Smooth muscle cell (in vitro differentiated cells): ENCODE results near the gene COQ8A. TPM values are rescaled to one million over a fixed set of nuclear protein-coding genes. Genes with fewer than 3 reads are reported as not detected.

ENCODE experiments used
- DNase-seq: peaks from one replicate; lab custom pipeline; 2025; ENCODE audit not compliant: unreplicated experiment; lab: John Stamatoyannopoulos, UW
- H2AFZ ChIP-seq: fragments of 200-600 bp; sonication (generic); 2 replicates; pipeline ENCODE4 v1.6.0; 2016; ENCODE audit warnings: antibody characterized with exemption, low read depth, mild to moderate bottlenecking
- H3F3A ChIP-seq: fragments of 200-600 bp; sonication (generic); 2 replicates; pipeline ENCODE4 v1.6.0; 2017; ENCODE audit warnings: antibody characterized with exemption, low read depth
- H3K27ac ChIP-seq: fragments of 200-600 bp; sonication (generic); 2 replicates; pipeline ENCODE4 v1.5.1; 2016; ENCODE audit warnings: low read depth, mild to moderate bottlenecking
- H3K27me3 ChIP-seq: fragments of 200-600 bp; sonication (generic); 2 replicates; pipeline ENCODE4 v1.6.1; 2016; ENCODE audit warnings: low read depth, mild to moderate bottlenecking
- H3K36me3 ChIP-seq: fragments of 200-600 bp; sonication (generic); 2 replicates; pipeline ENCODE4 v1.5.1; 2016; ENCODE audit warnings: low read depth
- H3K4me1 ChIP-seq: fragments of 200-600 bp; sonication (generic); 2 replicates; pipeline ENCODE4 v1.5.1; 2016; ENCODE audit warnings: low read depth
- H3K4me2 ChIP-seq: fragments of 200-600 bp; sonication (generic); 2 replicates; pipeline ENCODE4 v1.6.0; 2016; ENCODE audit warnings: mild to moderate bottlenecking
- H3K4me3 ChIP-seq: fragments of 200-600 bp; sonication (generic); 2 replicates; pipeline ENCODE4 v1.5.1; 2016; ENCODE audit warnings: mild to moderate bottlenecking
- H3K79me2 ChIP-seq: fragments of 200-600 bp; sonication (generic); 2 replicates; pipeline ENCODE4 v1.6.0; 2016; ENCODE audit warnings: low read depth, mild to moderate bottlenecking
- H3K9ac ChIP-seq: fragments of 200-600 bp; sonication (generic); 2 replicates; pipeline ENCODE4 v1.6.0; 2016; ENCODE audit warnings: low read depth
- H3K9me3 ChIP-seq: fragments of 200-600 bp; sonication (generic); replicated peaks from 2 replicates; pipeline ENCODE4 v1.5.1; 2016; ENCODE audit warnings: low read depth
- H4K20me1 ChIP-seq: fragments of 200-600 bp; sonication (generic); 2 replicates; pipeline ENCODE4 v1.6.0; 2016; ENCODE audit warnings: low read depth
- WGBS: methylation state at CpG from one replicate; pipeline ENCODE4 v1.1.7; 2016; ENCODE audit warnings: low lambda C conversion rate; 5-methylcytosine and 5-hydroxymethylcytosine counted together
- polyA plus RNA-seq: library from polyadenylated mRNA; unstranded; fragments of >200 nt; fragmentation: Nextera tagmentation; extraction: Ambion mirVana; gene quantifications from 2 replicates; pipeline ENCODE4 v1.2.1, GENCODE V29; 2016
- total RNA-seq: library from RNA; depleted of rRNA; stranded (reverse); fragments of >200 nt; gene quantifications from 2 replicates; pipeline ENCODE4 v1.2.3, GENCODE V29; 2014
- TF ChIP-seq, protein P1 (sequence below): fragments of 200-600 bp; sonication (generic); IDR thresholded peaks from 2 replicates; pipeline ENCODE4 v1.5.1; 2017; ENCODE audit warnings: borderline replicate concordance, mild to moderate bottlenecking, antibody characterized with exemption; ENCODE audit not compliant: insufficient read depth, poor library complexity, severe bottlenecking

The COQ8A gene
- total and polyA plus RNA-seq, 2 experiments from 2014 or later = 3.1 to 3.4 TPM

- no peaks in the 10 kb centered on the region for H4K20me1 ChIP-seq
Observed at GRCh38 chr1:226967665-226968064, 27.6 kb downstream of the COQ8A start.

DNA sequence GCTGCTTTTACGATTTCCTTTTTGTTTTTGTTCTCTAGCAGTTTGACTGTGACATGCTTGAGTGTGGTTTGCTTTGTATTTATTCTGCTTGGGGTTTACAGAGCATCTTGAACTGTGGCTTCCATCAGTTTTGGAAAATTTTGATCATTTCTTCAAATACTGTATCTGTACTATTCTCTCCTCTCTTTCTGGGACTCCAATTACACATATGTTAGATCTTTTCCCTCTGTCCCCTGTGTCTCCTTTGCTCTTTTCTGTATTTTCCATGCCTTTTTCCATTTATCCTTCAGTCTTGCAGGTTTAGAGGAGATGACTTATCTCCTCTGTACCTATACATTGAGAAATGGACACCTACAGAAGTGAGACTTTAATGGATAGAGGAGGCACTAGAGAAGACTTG lies 31.7 kb downstream of the COQ8A start:
- H2AFZ ChIP-seq = no peak overlapping the region
- H3K4me1 ChIP-seq = peaks cover 23% of the 10 kb centered on the region
- 96% methylated on average over 1 of the region's 1 CpG for WGBS
- no peaks in the 10 kb centered on the region for H3K79me2 ChIP-seq
- H3K36me3 ChIP-seq = no peaks in the 10 kb centered on the region
- no peaks in the 10 kb centered on the region for H3K9me3 ChIP-seq
- H3K27me3 ChIP-seq = no peaks in the 10 kb centered on the region
- no peak overlapping the region for H3K4me3 ChIP-seq
- H3K4me2 ChIP-seq = no peak overlapping the region
- H3K27ac ChIP-seq = no peak overlapping the region
- no peaks in the 10 kb centered on the region for H3F3A ChIP-seq
- TF ChIP-seq, protein P1, sequence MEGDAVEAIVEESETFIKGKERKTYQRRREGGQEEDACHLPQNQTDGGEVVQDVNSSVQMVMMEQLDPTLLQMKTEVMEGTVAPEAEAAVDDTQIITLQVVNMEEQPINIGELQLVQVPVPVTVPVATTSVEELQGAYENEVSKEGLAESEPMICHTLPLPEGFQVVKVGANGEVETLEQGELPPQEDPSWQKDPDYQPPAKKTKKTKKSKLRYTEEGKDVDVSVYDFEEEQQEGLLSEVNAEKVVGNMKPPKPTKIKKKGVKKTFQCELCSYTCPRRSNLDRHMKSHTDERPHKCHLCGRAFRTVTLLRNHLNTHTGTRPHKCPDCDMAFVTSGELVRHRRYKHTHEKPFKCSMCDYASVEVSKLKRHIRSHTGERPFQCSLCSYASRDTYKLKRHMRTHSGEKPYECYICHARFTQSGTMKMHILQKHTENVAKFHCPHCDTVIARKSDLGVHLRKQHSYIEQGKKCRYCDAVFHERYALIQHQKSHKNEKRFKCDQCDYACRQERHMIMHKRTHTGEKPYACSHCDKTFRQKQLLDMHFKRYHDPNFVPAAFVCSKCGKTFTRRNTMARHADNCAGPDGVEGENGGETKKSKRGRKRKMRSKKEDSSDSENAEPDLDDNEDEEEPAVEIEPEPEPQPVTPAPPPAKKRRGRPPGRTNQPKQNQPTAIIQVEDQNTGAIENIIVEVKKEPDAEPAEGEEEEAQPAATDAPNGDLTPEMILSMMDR = no peak
- H4K20me1 ChIP-seq = no peaks in the 10 kb centered on the region
- no peak for DNase-seq
- H3K9ac ChIP-seq = no peak overlapping the region

More at GRCh38 chr1:226967665-226968064, 27.6 kb downstream of the COQ8A start:
- H3K79me2 ChIP-seq = no peaks in the 10 kb centered on the region
- no peaks in the 10 kb centered on the region for H3F3A ChIP-seq
- H2AFZ ChIP-seq = no peak overlapping the region
- H3K27ac ChIP-seq = no peak overlapping the region
- H3K4me1 ChIP-seq = no peaks in the 10 kb centered on the region
- no peaks in the 10 kb centered on the region for H3K36me3 ChIP-seq
- no peaks in the 10 kb centered on the region for H3K9me3 ChIP-seq
- H3K4me2 ChIP-seq = no peak overlapping the region
- no peak for DNase-seq
- 96% methylated on average over 3 of the region's 3 CpGs for WGBS
- no peaks in the 10 kb centered on the region for H3K27me3 ChIP-seq
- no peak overlapping the region for H3K4me3 ChIP-seq
- H3K9ac ChIP-seq = no peak overlapping the region
- TF ChIP-seq, protein P1 = no peak

DNA sequence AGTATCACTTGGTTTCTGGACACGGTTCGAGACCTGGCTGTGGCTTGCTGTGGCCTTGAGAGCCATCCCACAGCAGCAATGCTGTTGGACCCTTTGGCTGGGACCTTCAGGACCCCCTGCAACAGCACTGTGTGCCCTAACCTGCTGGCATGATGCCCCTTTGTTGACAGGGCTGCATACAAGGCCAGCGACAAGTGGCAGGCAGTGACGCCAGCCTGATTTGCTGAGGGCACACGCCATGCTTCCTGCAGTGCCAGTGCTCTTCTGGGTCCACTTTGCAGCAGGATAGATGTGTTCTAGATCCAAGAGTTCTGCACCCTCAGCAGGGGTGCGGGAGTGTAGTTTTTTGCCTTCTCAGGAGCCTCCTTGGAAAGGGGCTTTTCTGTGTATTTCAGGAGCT lies 32.8 kb downstream of the COQ8A start:
- H3K9ac ChIP-seq = no peak overlapping the region
- no peaks in the 10 kb centered on the region for H3K27me3 ChIP-seq
- WGBS = 98% methylated on average over 6 of the region's 6 CpGs
- H3K4me2 ChIP-seq = no peak overlapping the region
- no peaks in the 10 kb centered on the region for H3F3A ChIP-seq
- TF ChIP-seq, protein P1 = no peak
- H3K4me3 ChIP-seq = no peak overlapping the region
- H3K79me2 ChIP-seq = no peaks in the 10 kb centered on the region
- H3K36me3 ChIP-seq = no peaks in the 10 kb centered on the region
- peaks cover 23% of the 10 kb centered on the region for H3K4me1 ChIP-seq
- H3K27ac ChIP-seq = no peak overlapping the region
- DNase-seq = no peak
- no peaks in the 10 kb centered on the region for H4K20me1 ChIP-seq
- no peak overlapping the region for H2AFZ ChIP-seq
- no peaks in the 10 kb centered on the region for H3K9me3 ChIP-seq

GRCh38 chr1:226973371-226973897 lies 33.3 kb downstream of the COQ8A start:
- no peaks in the 10 kb centered on the region for H3F3A ChIP-seq
- H3K9ac ChIP-seq = no peak overlapping the region
- DNase-seq = no peak
- no peak overlapping the region for H3K4me3 ChIP-seq
- no peaks in the 10 kb centered on the region for H3K36me3 ChIP-seq
- TF ChIP-seq, protein P1 = no peak
- H3K9me3 ChIP-seq = no peaks in the 10 kb centered on the region
- peaks cover 23% of the 10 kb centered on the region for H3K4me1 ChIP-seq
- H3K27ac ChIP-seq = no peak overlapping the region
- no peak overlapping the region for H2AFZ ChIP-seq
- no peaks in the 10 kb centered on the region for H4K20me1 ChIP-seq
- H3K4me2 ChIP-seq = no peak overlapping the region
- 70% methylated on average over 5 of the region's 5 CpGs for WGBS
- H3K79me2 ChIP-seq = no peaks in the 10 kb centered on the region
- no peaks in the 10 kb centered on the region for H3K27me3 ChIP-seq
